ENCODE measurements around the gene POP7. TPM values are rescaled to one million over a fixed set of nuclear protein-coding genes. Genes with fewer than 3 reads are reported as not detected.

POP7 gene
- total and polyA plus RNA-seq, 2 of the 4 experiments (the other 2 are of a cell fraction) = 14.9 to 38.0 TPM

- DNase-seq = no peak
- H3K27ac ChIP-seq (ENCODE audit: insufficient read depth, low read length) = peak overlapping the region; percentile 61
- peak overlapping the region; percentile 92 for H2AFZ ChIP-seq (replicated peaks; ENCODE audit: low read length, poor library complexity)
- peak overlapping the region; percentile 90; the same call in 1 of the 2 replicates for H3K23ac ChIP-seq (ENCODE audit: low read depth, low read length)
- intact Hi-C loops (cut with micrococcal nuclease) (loop anchor here (5.0 kb wide), 1 partner anchor 91 kb away; the partner anchor contains the start of gene PCOLCE), in situ Hi-C loops (cut with MboI; ENCODE audit: low sequenced_read_pairs) (loop anchor here (10.0 kb wide), 1 partner anchor 229 kb away; the partner anchor contains the start of gene SPACDR), dilution Hi-C loops (cut with HindIII; ENCODE audit: low sequenced_read_pairs, unreplicated experiment) (no loop called here)
- peak overlapping the region in 1 of 2 experiments; percentile 19; a peak in 1 of 4 replicates for H4K8ac ChIP-seq (ENCODE audit: low read depth in 2 of 2, low read length in 2 of 2)
- H2BK20ac ChIP-seq (ENCODE audit: low read depth, low read length) = no peak overlapping the region
- no TSS peak for BruUV-seq (replicated peaks)
- H2AK9ac ChIP-seq (replicated peaks; ENCODE audit: low read depth, low read length, poor library complexity) = peak overlapping the region; percentile 96
- H2BK15ac ChIP-seq (ENCODE audit: low read depth, low read length) = no peak overlapping the region
- H3K36me3 ChIP-seq (ENCODE audit: control insufficient read depth, insufficient read depth, low read length) = peaks cover 9% of the 10 kb centered on the region
- no peak overlapping the region for H4K91ac ChIP-seq (ENCODE audit: insufficient read depth, low read depth, low read length)
- peak overlapping the region; percentile 70 for H3K4me2 ChIP-seq (ENCODE audit: low read depth, low read length)
- H3K4me1 ChIP-seq (ENCODE audit: control insufficient read depth, insufficient read depth, low read length) = peaks cover 16% of the 10 kb centered on the region
- peak overlapping the region; percentile 70; the same call in 1 of the 2 replicates for H2AK5ac ChIP-seq (ENCODE audit: low read depth, low read length)
- H3K4ac ChIP-seq (ENCODE audit: low read depth, low read length) = peak overlapping the region; percentile 46
- H3K18ac ChIP-seq (ENCODE audit: low read depth, low read length) = no peak overlapping the region
- no peaks in the 10 kb centered on the region for H3K27me3 ChIP-seq (ENCODE audit: control insufficient read depth, insufficient read depth, low read length)
- H4K20me1 ChIP-seq (ENCODE audit: insufficient read depth, low read length) = peaks cover 45% of the 10 kb centered on the region
- peak; percentile 65 for ATAC-seq (ENCODE audit: low read depth)
- 1% methylated on average over 26 of the region's 81 CpGs; no CpG with 5 or more reads in 1 of the 2 experiments for WGBS, 2 experiments (ENCODE audit: extremely low coverage in 2 of 2, insufficient read length in 1 of 2)
- peak overlapping the region; percentile 22 for H2BK5ac ChIP-seq (ENCODE audit: low read depth, low read length, poor library complexity, severe bottlenecking)
- peak overlapping the region; percentile 83; the same call in 1 of the 2 replicates for H3K14ac ChIP-seq (replicated peaks; ENCODE audit: low read depth, low read length)
- ChIA-PET POLR2A (ENCODE audit: unreplicated experiment) (interaction anchor here (0.6 to 1.7 kb wide), 3 partner anchors 13 to 156 kb away, joined by 4 to 5 read pairs (median 4); no protein-coding TSS in a partner anchor), CTCF (interaction anchor here (0.5 to 1.7 kb wide), 5 partner anchors 12 to 394 kb away, joined by 3 to 7 read pairs (median 3); partner anchors contain the start of genes MOSPD3, POP7 and SLC12A9)
- peaks cover 24 to 45% of the 10 kb centered on the region in 2 experiments for H3K79me1 ChIP-seq (ENCODE audit: low read depth in 1 of 2, low read length in 2 of 2)
- no peak overlapping the region for H2BK120ac ChIP-seq (ENCODE audit: low read depth, low read length)
- H3K9ac ChIP-seq (ENCODE audit: low read depth, low read length) = peak overlapping the region; percentile 87
- H3K9me3 ChIP-seq (ENCODE audit: control insufficient read depth, insufficient read depth, low read length) = no peaks in the 10 kb centered on the region
- H4K5ac ChIP-seq (ENCODE audit: low read depth, low read length) = no peak overlapping the region
- TF ChIP-seq FOS (IDR thresholded peaks at IDR 0.05; ENCODE audit: low read depth, low read length) (no peak), MXI1 (IDR thresholded peaks at IDR 0.05; ENCODE audit: borderline replicate concordance, low read depth, low read length) (peak; percentile 9; the same call in 1 of the 2 replicates)
- peak overlapping the region; percentile 56 for H3K4me3 ChIP-seq (ENCODE audit: insufficient read depth, low read depth, low read length)
- no peaks in the 10 kb centered on the region for H3K9me1 ChIP-seq (ENCODE audit: insufficient read depth, low read length)
- H3K56ac ChIP-seq (ENCODE audit: extremely low read depth, insufficient read depth, low read length) = peak overlapping the region; percentile 62; the same call in 1 of the 2 replicates
Observed at GRCh38 chr7:100693312-100694097, 12.4 kb upstream of the POP7 start.

Data from IMR-90 (cell line).